Neural cell (in vitro differentiated cells): ENCODE measurements around the gene SNCAIP. TPM values are rescaled to one million over a fixed set of nuclear protein-coding genes. Genes with fewer than 3 reads are reported as not detected.

Source experiments
- H2AFZ ChIP-seq: fragments of 200-600, 300-800 bp; sonication (generic), shearing (Covaris generic); 2 replicates; pipeline ENCODE4 v1.6.0; 2014; ENCODE audit warnings: low read depth, mild to moderate bottlenecking, antibody characterized with exemption, low read length, moderate library complexity
- H3F3A ChIP-seq: fragments of 200-600 bp; shearing (Covaris generic); 2 replicates; pipeline ENCODE4 v1.6.1; 2016; ENCODE audit warnings: mild to moderate bottlenecking, moderate library complexity, mixed read lengths, antibody characterized with exemption, low read length; ENCODE audit not compliant: insufficient read depth, poor library complexity, severe bottlenecking
- H3K27ac ChIP-seq: fragments of 200-600, 300-800 bp; sonication (generic), shearing (Covaris generic); 2 replicates; pipeline ENCODE4 v1.5.1; 2014; ENCODE audit warnings: mild to moderate bottlenecking, low read length, moderate library complexity
- H3K27me3 ChIP-seq: fragments of 300-800, 200-600 bp; sonication (generic), shearing (Covaris generic); 2 replicates; pipeline ENCODE4 v1.6.0; 2014; ENCODE audit warnings: mild to moderate bottlenecking, low read depth, low read length, moderate library complexity; ENCODE audit not compliant: insufficient read depth
- H3K36me3 ChIP-seq: fragments of 300-800, 200-600 bp; sonication (generic), shearing (Covaris generic); 2 replicates; pipeline ENCODE4 v1.5.1; 2014; ENCODE audit warnings: mild to moderate bottlenecking, antibody characterized with exemption, low read length, moderate library complexity; ENCODE audit not compliant: insufficient read depth
- H3K4me2 ChIP-seq: fragments of 300-800, 200-600 bp; sonication (generic), shearing (Covaris generic); 2 replicates; pipeline ENCODE4 v1.6.0; 2014; ENCODE audit warnings: mild to moderate bottlenecking, low read length
- H3K4me3 ChIP-seq: fragments of 300-800, 200-600 bp; sonication (generic), shearing (Covaris generic); 2 replicates; pipeline ENCODE4 v1.5.1; 2014; ENCODE audit warnings: mild to moderate bottlenecking, low read length, moderate library complexity
- H3K79me2 ChIP-seq: fragments of 200-600 bp; shearing (Covaris generic); replicated peaks from 2 replicates; pipeline ENCODE4 v1.6.0; 2014; ENCODE audit warnings: mild to moderate bottlenecking, low read length, moderate library complexity; ENCODE audit not compliant: insufficient read depth
- H3K9ac ChIP-seq: fragments of 300-800, 200-600 bp; sonication (generic), shearing (Covaris generic); 2 replicates; pipeline ENCODE4 v1.6.1; 2016; ENCODE audit warnings: mild to moderate bottlenecking, low read length, mixed read lengths
- H3K9me2 ChIP-seq: fragments of 200-600 bp; shearing (Covaris generic); 2 replicates; pipeline ENCODE4 v1.6.1; 2016; ENCODE audit warnings: mild to moderate bottlenecking, low read length, mixed read lengths; ENCODE audit not compliant: insufficient read depth
- H3K9me3 ChIP-seq: fragments of 200-600, 300-800 bp; sonication (generic), shearing (Covaris generic); 2 replicates; pipeline ENCODE4 v1.6.1; 2016; ENCODE audit warnings: mild to moderate bottlenecking, mixed run types, low read length, moderate library complexity, mixed read lengths
- H4K20me1 ChIP-seq: fragments of 200-600 bp; shearing (Covaris generic); 2 replicates; pipeline ENCODE4 v1.6.1; 2016; ENCODE audit warnings: mild to moderate bottlenecking, mixed run types; ENCODE audit not compliant: insufficient read depth
- EP300 ChIP-seq: fragments of 450-650 bp; conservative IDR thresholded peaks from 2 replicates; pipeline ENCODE4 v1.6.1; 2014; ENCODE audit warnings: antibody characterized with exemption, mild to moderate bottlenecking, moderate library complexity; ENCODE audit not compliant: poor library complexity, severe bottlenecking
- EZH2 ChIP-seq: fragments of 200-600, 300-800 bp; shearing (Covaris generic), sonication (generic); IDR thresholded peaks from 2 replicates; pipeline ENCODE4 v1.6.1; 2014; ENCODE audit warnings: antibody characterized with exemption, low read length, borderline replicate concordance, mild to moderate bottlenecking; ENCODE audit not compliant: insufficient read depth, poor library complexity, severe bottlenecking
- MXI1 ChIP-seq: fragments of 450-650 bp; conservative IDR thresholded peaks from 2 replicates; pipeline ENCODE4 v1.6.1; 2014; ENCODE audit warnings: antibody characterized with exemption, mild to moderate bottlenecking; ENCODE audit not compliant: poor library complexity, severe bottlenecking
- POLR2AphosphoS5 ChIP-seq: IDR thresholded peaks from 2 replicates; pipeline ENCODE4 v1.6.1; 2012
- RAD21 ChIP-seq: fragments of 450-650 bp; conservative IDR thresholded peaks from 2 replicates; pipeline ENCODE4 v1.6.1; 2014; ENCODE audit warnings: antibody characterized with exemption, mild to moderate bottlenecking, moderate library complexity
- SMC3 ChIP-seq: fragments of 450-650 bp; conservative IDR thresholded peaks from 2 replicates; pipeline ENCODE4 v1.6.1; 2014; ENCODE audit warnings: antibody characterized with exemption, mild to moderate bottlenecking, moderate library complexity; ENCODE audit not compliant: poor library complexity
- TAF1 ChIP-seq: IDR thresholded peaks from 2 replicates; pipeline ENCODE4 v1.6.1; 2012; ENCODE audit warnings: low read depth
- polyA plus RNA-seq: library from polyadenylated mRNA; depleted of rRNA; stranded (reverse); fragments of >200 nt; gene quantifications from 2 replicates; pipeline ENCODE4 v1.2.3, GENCODE V29; 2014
- TF ChIP-seq, protein P1 (sequence below): IDR thresholded peaks from 2 replicates; pipeline ENCODE4 v1.6.1; 2012; ENCODE audit warnings: borderline replicate concordance
- TF ChIP-seq, protein P2 (sequence below): fragments of 450-650 bp; IDR thresholded peaks from 2 replicates; pipeline ENCODE4 v1.5.1; 2014; ENCODE audit warnings: antibody characterized with exemption, mild to moderate bottlenecking, moderate library complexity; ENCODE audit not compliant: poor library complexity, severe bottlenecking

The SNCAIP gene
- polyA plus RNA-seq, 1 donor from 2014 or later: 25.6 TPM

DNA sequence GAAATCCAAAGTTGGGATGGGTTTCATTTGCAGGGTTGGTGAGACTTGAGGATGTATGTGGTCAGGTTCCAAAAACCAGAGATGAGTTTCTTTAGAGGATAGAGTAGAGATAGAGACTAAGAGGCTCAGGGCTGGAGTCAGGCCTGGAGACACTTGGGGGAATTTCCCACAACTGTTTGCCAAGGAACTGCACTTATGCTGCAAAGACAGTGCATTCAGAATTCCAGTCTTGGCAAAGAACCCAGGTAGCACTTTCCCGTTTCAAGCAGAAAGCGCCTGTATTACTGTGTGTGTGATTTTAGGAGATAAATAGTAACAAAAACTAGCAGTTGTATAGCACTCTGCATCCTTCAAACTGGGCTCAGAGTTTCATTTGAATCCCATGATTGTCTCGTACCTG is 55.4 kb downstream of the SNCAIP start:
- Histone ChIP-seq H3K36me3 (no peaks in the 10 kb centered on the region), H2AFZ (no peak overlapping the region), H4K20me1 (no peaks in the 10 kb centered on the region), H3K27me3 (no peaks in the 10 kb centered on the region), H3K79me2 (no peaks in the 10 kb centered on the region), H3K4me2 (no peak overlapping the region), H3K9me3 (no peaks in the 10 kb centered on the region), H3K9me2 (no peaks in the 10 kb centered on the region), H3K27ac (no peak overlapping the region), H3K9ac (no peak overlapping the region), H3K4me3 (no peak overlapping the region), H3F3A (no peaks in the 10 kb centered on the region)
- TF ChIP-seq MXI1 (no peak), SMC3 (no peak)
- TF ChIP-seq, protein P1, sequence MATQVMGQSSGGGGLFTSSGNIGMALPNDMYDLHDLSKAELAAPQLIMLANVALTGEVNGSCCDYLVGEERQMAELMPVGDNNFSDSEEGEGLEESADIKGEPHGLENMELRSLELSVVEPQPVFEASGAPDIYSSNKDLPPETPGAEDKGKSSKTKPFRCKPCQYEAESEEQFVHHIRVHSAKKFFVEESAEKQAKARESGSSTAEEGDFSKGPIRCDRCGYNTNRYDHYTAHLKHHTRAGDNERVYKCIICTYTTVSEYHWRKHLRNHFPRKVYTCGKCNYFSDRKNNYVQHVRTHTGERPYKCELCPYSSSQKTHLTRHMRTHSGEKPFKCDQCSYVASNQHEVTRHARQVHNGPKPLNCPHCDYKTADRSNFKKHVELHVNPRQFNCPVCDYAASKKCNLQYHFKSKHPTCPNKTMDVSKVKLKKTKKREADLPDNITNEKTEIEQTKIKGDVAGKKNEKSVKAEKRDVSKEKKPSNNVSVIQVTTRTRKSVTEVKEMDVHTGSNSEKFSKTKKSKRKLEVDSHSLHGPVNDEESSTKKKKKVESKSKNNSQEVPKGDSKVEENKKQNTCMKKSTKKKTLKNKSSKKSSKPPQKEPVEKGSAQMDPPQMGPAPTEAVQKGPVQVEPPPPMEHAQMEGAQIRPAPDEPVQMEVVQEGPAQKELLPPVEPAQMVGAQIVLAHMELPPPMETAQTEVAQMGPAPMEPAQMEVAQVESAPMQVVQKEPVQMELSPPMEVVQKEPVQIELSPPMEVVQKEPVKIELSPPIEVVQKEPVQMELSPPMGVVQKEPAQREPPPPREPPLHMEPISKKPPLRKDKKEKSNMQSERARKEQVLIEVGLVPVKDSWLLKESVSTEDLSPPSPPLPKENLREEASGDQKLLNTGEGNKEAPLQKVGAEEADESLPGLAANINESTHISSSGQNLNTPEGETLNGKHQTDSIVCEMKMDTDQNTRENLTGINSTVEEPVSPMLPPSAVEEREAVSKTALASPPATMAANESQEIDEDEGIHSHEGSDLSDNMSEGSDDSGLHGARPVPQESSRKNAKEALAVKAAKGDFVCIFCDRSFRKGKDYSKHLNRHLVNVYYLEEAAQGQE: no peak

DNA sequence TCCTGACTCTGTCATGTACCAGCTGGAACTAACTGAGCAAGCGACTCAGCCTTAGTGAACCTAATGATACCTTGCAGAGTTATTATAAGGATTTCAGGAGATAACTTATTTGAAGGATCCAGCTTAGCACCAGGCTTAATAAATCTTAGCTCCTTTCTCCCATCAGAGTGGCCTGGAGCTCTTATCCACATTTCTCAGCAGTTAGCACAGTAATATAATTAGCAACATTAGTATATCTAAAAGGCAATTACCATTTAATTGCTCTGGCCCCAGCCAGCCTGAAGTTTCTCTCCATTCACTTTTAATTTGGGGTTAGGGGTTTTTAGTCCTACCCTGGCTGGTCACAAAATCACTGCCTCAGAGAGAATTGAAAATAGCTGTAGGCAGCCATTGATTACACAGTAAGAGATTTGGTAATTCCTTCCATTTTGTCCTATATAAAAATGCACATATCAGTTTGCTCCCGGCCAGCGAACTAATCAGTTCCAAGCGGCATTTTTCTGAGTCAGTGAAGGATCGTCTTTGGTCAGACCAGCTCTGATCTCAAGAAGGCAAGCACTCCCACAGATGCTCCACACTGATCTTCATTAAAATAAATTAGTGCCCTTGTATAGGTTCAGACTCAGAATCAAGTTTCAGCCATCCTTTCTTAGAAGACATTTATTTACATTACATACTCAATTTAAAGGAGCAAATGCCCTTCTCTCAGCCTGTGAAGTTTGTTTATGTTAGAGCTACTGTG is 56.6 kb downstream of the SNCAIP start:
- TF ChIP-seq, protein P1: no peak
- TF ChIP-seq, protein P2, sequence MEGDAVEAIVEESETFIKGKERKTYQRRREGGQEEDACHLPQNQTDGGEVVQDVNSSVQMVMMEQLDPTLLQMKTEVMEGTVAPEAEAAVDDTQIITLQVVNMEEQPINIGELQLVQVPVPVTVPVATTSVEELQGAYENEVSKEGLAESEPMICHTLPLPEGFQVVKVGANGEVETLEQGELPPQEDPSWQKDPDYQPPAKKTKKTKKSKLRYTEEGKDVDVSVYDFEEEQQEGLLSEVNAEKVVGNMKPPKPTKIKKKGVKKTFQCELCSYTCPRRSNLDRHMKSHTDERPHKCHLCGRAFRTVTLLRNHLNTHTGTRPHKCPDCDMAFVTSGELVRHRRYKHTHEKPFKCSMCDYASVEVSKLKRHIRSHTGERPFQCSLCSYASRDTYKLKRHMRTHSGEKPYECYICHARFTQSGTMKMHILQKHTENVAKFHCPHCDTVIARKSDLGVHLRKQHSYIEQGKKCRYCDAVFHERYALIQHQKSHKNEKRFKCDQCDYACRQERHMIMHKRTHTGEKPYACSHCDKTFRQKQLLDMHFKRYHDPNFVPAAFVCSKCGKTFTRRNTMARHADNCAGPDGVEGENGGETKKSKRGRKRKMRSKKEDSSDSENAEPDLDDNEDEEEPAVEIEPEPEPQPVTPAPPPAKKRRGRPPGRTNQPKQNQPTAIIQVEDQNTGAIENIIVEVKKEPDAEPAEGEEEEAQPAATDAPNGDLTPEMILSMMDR: no peak
- TF ChIP-seq TAF1 (no peak), MXI1 (no peak), RAD21 (no peak), EP300 (no peak), POLR2AphosphoS5 (no peak), EZH2 (no peak), SMC3 (no peak)
- Histone ChIP-seq H3K36me3 (no peaks in the 10 kb centered on the region), H3K79me2 (no peaks in the 10 kb centered on the region), H3K27ac (no peak overlapping the region), H3K4me2 (no peak overlapping the region), H3K9me3 (no peaks in the 10 kb centered on the region), H4K20me1 (no peaks in the 10 kb centered on the region), H3K4me3 (no peak overlapping the region), H2AFZ (no peak overlapping the region), H3F3A (no peaks in the 10 kb centered on the region), H3K9me2 (no peaks in the 10 kb centered on the region), H3K27me3 (no peaks in the 10 kb centered on the region), H3K9ac (no peak overlapping the region)
